Peyer's patch (tissue), 4 donors: ENCODE results near the gene VAX1. TPM values are rescaled to one million over a fixed set of nuclear protein-coding genes. Genes with fewer than 3 reads are reported as not detected.

Experiments
- DNase-seq, 3 donors: peaks; one replicate each; pipeline ENCODE4 v3.0.0-alpha.2; 2017 to 2019
- H3K27ac ChIP-seq, 4 donors: fragments of 200-600 bp; sonication (generic); one replicate each; pipeline ENCODE4 v1.5.1; 2016 to 2019
- H3K27me3 ChIP-seq, 2 donors: fragments of 200-600 bp; sonication (generic); one replicate each; pipeline ENCODE4 v1.5.1; 2019
- H3K36me3 ChIP-seq, 3 donors: fragments of 200-600 bp; sonication (generic); one replicate each; pipeline ENCODE4 v1.5.1; 2016 to 2019
- H3K4me1 ChIP-seq, 4 donors: fragments of 200-600 bp; sonication (generic); one replicate each; pipeline ENCODE4 v1.5.1; 2016 to 2019
- H3K4me3 ChIP-seq, 4 donors: fragments of 200-600 bp; sonication (generic); 1 replicate in 3 of 4; 2 replicates in 1 of 4; pipeline ENCODE4 v1.5.1; 2016 to 2019; ENCODE audit warnings: mild to moderate bottlenecking in 1 of 4
- H3K9me3 ChIP-seq, 4 donors: fragments of 200-600 bp; sonication (generic); one replicate each; pipeline ENCODE4 v1.5.1; 2016 to 2019; ENCODE audit warnings: mild to moderate bottlenecking in 1 of 4
- CTCF ChIP-seq, 6 experiments: fragments of 450-650 bp in 4 of 6; fragments of 200-600 bp in 2 of 6; sonication (generic) in 1 of 6; IDR thresholded peaks; one replicate each; pipeline ENCODE4 v1.5.1; 2017 to 2019; ENCODE audit warnings: antibody characterized with exemption in 6 of 6, mild to moderate bottlenecking in 3 of 6, moderate library complexity in 1 of 6
- POLR2A ChIP-seq, 2 donors: fragments of 450-650 bp; IDR thresholded peaks; one replicate each; pipeline ENCODE4 v1.5.1; 2017; ENCODE audit warnings: antibody characterized with exemption in 2 of 2, mild to moderate bottlenecking in 2 of 2, moderate library complexity in 2 of 2
- total RNA-seq, 4 donors: library from RNA; depleted of rRNA; stranded (reverse); fragments of >200 nt; gene quantifications; one replicate each; pipeline ENCODE4 v1.1.0, GENCODE V29; 2016

The VAX1 gene
- total RNA-seq, 4 donors from 2014 or later = not detected

- peaks cover 0 to 29% (median 6%) of the 10 kb centered on the region in 4 donors for H3K4me1 ChIP-seq
- H3K27me3 ChIP-seq = peaks cover 0 to 64% of the 10 kb centered on the region in 2 donors
- no peaks in the 10 kb centered on the region for H3K36me3 ChIP-seq
- DNase-seq = peak in 1 of 3 donors; percentile 56
- peak overlapping the region in 1 of 4 donors; percentile 8 for H3K4me3 ChIP-seq
- peak in 3 of 6 experiments; percentile 11 to 25 (median 20) for TF ChIP-seq CTCF (IDR thresholded peaks at IDR 0.05)
- no peak for TF ChIP-seq POLR2A (IDR thresholded peaks at IDR 0.05)
- no peak overlapping the region for H3K27ac ChIP-seq
- H3K9me3 ChIP-seq = no peaks in the 10 kb centered on the region
Observed at GRCh38 chr10:117165538-117166417, 27.7 kb upstream of the VAX1 start.

- no peak for DNase-seq
- Histone ChIP-seq H3K27me3 (peaks cover 0 to 61% of the 10 kb centered on the region in 2 donors), H3K4me3 (peak overlapping the region in 1 of 4 donors; percentile 8), H3K36me3 (no peaks in the 10 kb centered on the region), H3K9me3 (no peaks in the 10 kb centered on the region), H3K27ac (no peak overlapping the region), H3K4me1 (peaks cover 0 to 29% (median 6%) of the 10 kb centered on the region in 4 donors)
- TF ChIP-seq CTCF (IDR thresholded peaks at IDR 0.05) = no peak
- no peak for TF ChIP-seq POLR2A (IDR thresholded peaks at IDR 0.05)
Observed at GRCh38 chr10:117164592-117165537, 26.8 kb upstream of the VAX1 start.

- Histone ChIP-seq H3K27ac (no peak overlapping the region), H3K27me3 (peaks cover 0 to 64% of the 10 kb centered on the region in 2 donors), H3K36me3 (no peaks in the 10 kb centered on the region), H3K9me3 (no peaks in the 10 kb centered on the region), H3K4me3 (no peak overlapping the region), H3K4me1 (peaks cover 0 to 29% (median 6%) of the 10 kb centered on the region in 4 donors)
- no peak for TF ChIP-seq CTCF (IDR thresholded peaks at IDR 0.05)
- TF ChIP-seq POLR2A (IDR thresholded peaks at IDR 0.05) = no peak
- DNase-seq = no peak
Observed at GRCh38 chr10:117163954-117164548, 26.0 kb upstream of the VAX1 start.

GRCh38 chr10:117163061-117163953, 25.2 kb upstream of the VAX1 start:
- TF ChIP-seq CTCF (IDR thresholded peaks at IDR 0.05) (no peak), POLR2A (IDR thresholded peaks at IDR 0.05) (no peak)
- H3K4me3 ChIP-seq = peak overlapping the region in 2 of 4 donors; percentile 3 to 18
- H3K9me3 ChIP-seq = no peaks in the 10 kb centered on the region
- peaks cover 0 to 72% of the 10 kb centered on the region in 2 donors for H3K27me3 ChIP-seq
- DNase-seq = no peak
- H3K27ac ChIP-seq = no peak overlapping the region
- H3K4me1 ChIP-seq = peaks cover 0 to 29% (median 5%) of the 10 kb centered on the region in 4 donors
- H3K36me3 ChIP-seq = no peaks in the 10 kb centered on the region
